Nasal cavity respiratory epithelium epithelial cell of viscerocranial mucosa (primary cell): ENCODE measurements around the gene FDX2. TPM values are rescaled to one million over a fixed set of nuclear protein-coding genes. Genes with fewer than 3 reads are reported as not detected.

Experiments used
- total RNA-seq: library from RNA; depleted of rRNA; stranded (reverse); fragments of >200 nt; gene quantifications from 2 replicates; pipeline ENCODE4 v1.2.3, GENCODE V29; 2014

FDX2 gene
- 16.4 and 18.8 TPM in 2 replicates for total RNA-seq

GRCh38 chr19:10315335-10316214 lies at the start of gene FDX2:
Gene FDX2 (minus strand): TSS chr19:10316015. CDS start chr19:10315996, 19 bp downstream.

GRCh38 chr19:10339380-10339960 lies 23.7 kb upstream of the FDX2 start, which contains the start of gene ICAM3:
Gene ICAM3 (minus strand): TSS chr19:10339624. CDS start chr19:10339614, 10 bp downstream.

DNA sequence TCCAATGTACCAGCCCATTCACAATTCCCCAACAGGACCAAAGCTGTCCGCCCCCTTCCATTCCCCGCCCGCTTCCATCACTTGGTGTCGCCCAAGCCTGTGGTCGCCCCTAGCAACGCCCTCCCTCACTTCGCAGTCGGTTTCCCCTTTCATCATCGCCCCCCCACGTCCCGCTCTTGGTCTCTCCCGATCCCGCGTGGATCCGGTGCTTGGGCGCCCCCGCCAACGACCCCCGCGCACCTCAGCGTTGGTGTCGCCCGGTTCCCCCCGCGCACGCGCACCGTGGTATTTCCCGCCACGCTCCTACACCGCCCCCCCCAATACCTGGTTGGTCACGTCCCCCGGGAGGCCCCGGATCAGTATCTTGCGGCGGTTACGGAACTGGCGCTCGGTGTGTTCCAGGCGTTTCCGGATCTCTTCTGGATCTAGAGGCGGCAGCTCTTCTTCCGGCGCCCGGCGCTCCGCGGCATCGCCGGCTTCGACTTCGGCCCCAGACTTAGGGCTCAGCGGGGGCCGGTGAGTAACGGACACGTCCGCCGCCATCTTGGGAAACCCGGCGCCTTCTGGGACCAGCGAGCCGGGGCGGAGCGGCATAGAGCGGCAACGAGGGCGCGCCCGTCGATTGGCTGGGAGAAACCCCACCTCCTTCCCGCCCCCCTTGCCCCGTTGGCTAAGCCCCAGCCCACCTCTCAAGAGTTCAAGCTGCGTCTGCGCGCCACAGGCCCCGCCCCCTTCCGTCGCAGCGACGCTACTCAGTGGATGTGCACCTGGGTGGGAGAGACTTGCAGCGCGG lies 17.3 kb upstream of the FDX2 start, which contains the start of gene RAVER1:
TSS of gene RAVER1 (minus strand) at position 565 of the 793 bp plus-strand sequence. CDS start at position 543, 22 bp downstream.

DNA sequence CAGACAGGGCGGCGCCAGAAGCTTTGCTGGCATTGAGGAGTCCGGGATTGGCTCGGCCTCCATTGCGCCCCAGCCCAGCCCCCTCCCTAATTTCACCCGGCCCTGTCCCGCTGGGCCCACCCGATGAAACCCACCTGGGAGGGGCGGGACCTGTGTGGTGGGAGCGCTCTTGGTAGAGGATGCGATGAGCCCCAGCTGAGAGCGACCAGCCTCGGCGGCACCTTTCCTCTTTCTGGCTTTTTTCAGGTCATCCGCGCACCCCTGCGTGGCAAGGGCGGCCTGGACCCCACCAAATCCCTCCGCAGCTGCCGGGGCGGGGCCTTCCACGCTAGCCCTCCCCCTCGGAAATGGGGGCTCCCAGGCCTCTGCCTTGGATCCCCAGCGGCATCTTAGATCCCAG lies 6.4 kb downstream of the FDX2 start, which contains the start of gene ZGLP1:
TSS of gene ZGLP1 (minus strand) at position 393 of the 400 bp plus-strand sequence.

GRCh38 chr19:10289836-10290356 lies 25.9 kb downstream of the FDX2 start, which contains the start of gene ICAM5:
Gene ICAM5 (plus strand): TSS chr19:10289952. CDS start chr19:10290044, 92 bp downstream.

GRCh38 chr19:10286803-10287737 lies 28.7 kb downstream of the FDX2 start, which contains the start of gene ICAM4:
Gene ICAM4 (plus strand): TSS chr19:10286955. CDS start chr19:10287013, 58 bp downstream.

DNA sequence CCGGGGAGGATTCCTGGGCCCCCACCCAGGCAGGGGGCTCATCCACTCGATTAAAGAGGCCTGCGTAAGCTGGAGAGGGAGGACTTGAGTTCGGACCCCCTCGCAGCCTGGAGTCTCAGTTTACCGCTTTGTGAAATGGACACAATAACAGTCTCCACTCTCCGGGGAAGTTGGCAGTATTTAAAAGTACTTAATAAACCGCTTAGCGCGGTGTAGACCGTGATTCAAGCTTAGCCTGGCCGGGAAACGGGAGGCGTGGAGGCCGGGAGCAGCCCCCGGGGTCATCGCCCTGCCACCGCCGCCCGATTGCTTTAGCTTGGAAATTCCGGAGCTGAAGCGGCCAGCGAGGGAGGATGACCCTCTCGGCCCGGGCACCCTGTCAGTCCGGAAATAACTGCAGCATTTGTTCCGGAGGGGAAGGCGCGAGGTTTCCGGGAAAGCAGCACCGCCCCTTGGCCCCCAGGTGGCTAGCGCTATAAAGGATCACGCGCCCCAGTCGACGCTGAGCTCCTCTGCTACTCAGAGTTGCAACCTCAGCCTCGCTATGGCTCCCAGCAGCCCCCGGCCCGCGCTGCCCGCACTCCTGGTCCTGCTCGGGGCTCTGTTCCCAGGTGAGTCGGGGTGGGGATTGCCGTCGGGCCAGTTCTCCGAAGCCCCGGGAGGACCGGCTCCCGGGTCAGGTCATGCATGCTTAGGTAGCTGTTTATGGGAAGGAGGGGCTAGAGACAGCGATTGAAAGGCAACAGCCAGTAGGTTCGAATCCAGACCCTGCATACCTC lies 45.0 kb downstream of the FDX2 start, which contains the start of gene ICAM1:
TSS of gene ICAM1 (plus strand) at position 505 of the 779 bp plus-strand sequence. CDS start at position 545, 40 bp downstream.

Other genes starting within 250 kb of the FDX2 start
- 5.1 and 14.8 TPM in 2 replicates for gene SHFL, start 229.7 kb downstream of the FDX2 start, total RNA-seq
- 0.14 and 0.34 TPM in 2 replicates for gene ANGPTL6, start 213.3 kb downstream of the FDX2 start, total RNA-seq
- gene PPAN, start 209.7 kb downstream of the FDX2 start, total RNA-seq = 63.2 and 67.8 TPM in 2 replicates
- gene P2RY11, start 204.3 kb downstream of the FDX2 start, total RNA-seq = 1.0 and 16.2 TPM in 2 replicates
- gene EIF3G, start 196.1 kb downstream of the FDX2 start, total RNA-seq = 184 and 190 TPM in 2 replicates
- gene DNMT1, start 121.1 kb downstream of the FDX2 start, total RNA-seq = 10.9 and 27.7 TPM in 2 replicates
- gene S1PR2, start 84.7 kb downstream of the FDX2 start, total RNA-seq = 2.4 and 3.7 TPM in 2 replicates
- gene MRPL4, start 63.8 kb downstream of the FDX2 start, total RNA-seq = 25.6 and 33.3 TPM in 2 replicates
- 1.0 and 8.2 TPM in 2 replicates for gene ICAM1, start 44.9 kb downstream of the FDX2 start, total RNA-seq
- gene ICAM4, start 29.1 kb downstream of the FDX2 start, total RNA-seq = 1.0 and 5.8 TPM in 2 replicates
- 1.7 and 6.4 TPM in 2 replicates for gene ICAM5, start 26.1 kb downstream of the FDX2 start, total RNA-seq
- gene ZGLP1, start 6.2 kb downstream of the FDX2 start, total RNA-seq = 0.34 and 0.85 TPM in 2 replicates
- gene RAVER1, start 17.5 kb upstream of the FDX2 start, total RNA-seq = 3.8 and 20.2 TPM in 2 replicates
- gene ICAM3, start 23.6 kb upstream of the FDX2 start, total RNA-seq = 1.7 and 2.6 TPM in 2 replicates
- gene TYK2, start 64.6 kb upstream of the FDX2 start, total RNA-seq = 41.4 and 70.1 TPM in 2 replicates
- 127 and 150 TPM in 2 replicates for gene CDC37, start 87.5 kb upstream of the FDX2 start, total RNA-seq
- gene PDE4A, start 104.5 kb upstream of the FDX2 start, total RNA-seq = 0.34 and 1.9 TPM in 2 replicates
- 51.6 and 61.2 TPM in 2 replicates for gene KEAP1, start 187.3 kb upstream of the FDX2 start, total RNA-seq
- 4.4 and 19.5 TPM in 2 replicates for gene S1PR5, start 201.4 kb upstream of the FDX2 start, total RNA-seq
- gene ATG4D, start 227.9 kb upstream of the FDX2 start, total RNA-seq = 28.9 and 34.9 TPM in 2 replicates
- 13.3 and 17.7 TPM in 2 replicates for gene KRI1, start 250.0 kb upstream of the FDX2 start, total RNA-seq